Fibroblast of skin of left biceps (primary cell): Measurements from ENCODE around the gene DPP10.
"Not testable (repeated sequence)": the region's sequence is repeated elsewhere in the genome, so short reads cannot be mapped to it uniquely, and the experiment has no call there.

Experiments used
- DNase-seq, 2 experiments: peaks; one replicate each; pipeline ENCODE4 v3.0.0-alpha.2; 2013; ENCODE audit warnings: low read depth in 2 of 2

The DPP10 gene

DNA sequence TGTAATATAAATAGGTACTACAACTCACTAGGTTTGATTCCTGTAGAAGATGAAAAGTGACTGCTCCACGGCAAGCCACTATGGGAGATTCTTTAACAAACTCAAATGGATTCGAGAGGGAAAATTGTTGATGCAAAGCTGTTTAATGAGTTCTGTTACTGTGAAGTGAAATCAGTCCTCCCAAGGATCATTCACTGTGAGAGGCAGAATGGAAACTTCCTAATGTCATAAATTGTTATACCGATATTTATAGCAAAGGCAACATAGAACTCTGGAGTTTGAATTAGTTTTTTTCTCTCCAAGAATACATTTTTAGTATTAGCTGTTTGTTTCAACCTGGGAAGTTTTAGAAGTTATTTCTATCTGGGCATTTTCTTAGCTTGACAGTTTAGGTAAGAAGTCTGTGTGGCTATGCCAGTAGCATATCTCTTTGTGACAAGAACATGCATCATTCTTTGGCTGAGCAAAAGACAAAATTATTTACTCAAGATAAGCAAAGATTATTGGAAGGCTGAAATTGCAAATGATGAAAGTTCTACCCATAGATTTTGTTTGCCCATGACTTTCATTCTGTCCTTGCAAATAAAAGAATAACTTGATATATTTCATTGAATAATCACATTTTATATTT is 979.7 kb downstream of the DPP10 start:
- no peak for DNase-seq

DNA sequence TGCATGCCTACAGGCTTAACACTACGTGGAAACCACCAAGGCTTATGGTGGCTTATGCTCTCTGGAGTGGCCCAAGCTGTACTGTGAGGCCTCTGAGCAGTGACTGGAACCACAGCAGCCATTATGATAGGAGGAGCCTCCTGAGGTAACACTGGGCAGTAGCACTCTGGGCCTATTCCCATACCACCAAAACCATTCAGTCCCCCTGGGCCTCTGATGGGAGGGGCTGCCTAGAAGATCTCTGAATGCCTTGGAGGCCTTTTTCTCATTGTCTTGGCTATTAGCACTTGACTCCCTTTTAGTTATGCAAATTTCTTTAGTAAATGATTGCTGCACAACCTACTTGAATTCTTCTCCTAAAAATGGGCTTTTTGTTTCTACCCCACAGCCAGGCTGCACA is 985.0 kb downstream of the DPP10 start:
- DNase-seq: no peak

DNA sequence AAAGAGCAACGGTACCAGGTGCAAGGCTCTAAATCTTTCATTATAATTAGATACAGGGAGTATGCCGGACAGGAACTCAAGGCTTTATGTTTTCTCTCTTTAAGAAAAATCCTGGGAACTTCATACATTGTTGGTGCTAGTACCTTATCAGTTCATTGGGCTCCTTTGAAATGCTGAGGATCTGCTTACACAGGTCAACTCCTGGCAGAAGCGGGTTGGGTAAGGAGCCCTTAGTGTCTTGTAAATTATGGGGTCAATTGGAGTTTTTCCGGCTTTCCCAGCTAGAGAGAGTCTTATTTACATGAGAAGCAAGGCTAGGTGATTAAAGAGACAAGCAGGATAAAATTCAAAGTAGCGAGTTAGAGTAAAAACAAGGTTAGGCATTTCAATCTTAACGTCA is 998.3 kb downstream of the DPP10 start:
- not testable (repeated sequence) for DNase-seq

DNA sequence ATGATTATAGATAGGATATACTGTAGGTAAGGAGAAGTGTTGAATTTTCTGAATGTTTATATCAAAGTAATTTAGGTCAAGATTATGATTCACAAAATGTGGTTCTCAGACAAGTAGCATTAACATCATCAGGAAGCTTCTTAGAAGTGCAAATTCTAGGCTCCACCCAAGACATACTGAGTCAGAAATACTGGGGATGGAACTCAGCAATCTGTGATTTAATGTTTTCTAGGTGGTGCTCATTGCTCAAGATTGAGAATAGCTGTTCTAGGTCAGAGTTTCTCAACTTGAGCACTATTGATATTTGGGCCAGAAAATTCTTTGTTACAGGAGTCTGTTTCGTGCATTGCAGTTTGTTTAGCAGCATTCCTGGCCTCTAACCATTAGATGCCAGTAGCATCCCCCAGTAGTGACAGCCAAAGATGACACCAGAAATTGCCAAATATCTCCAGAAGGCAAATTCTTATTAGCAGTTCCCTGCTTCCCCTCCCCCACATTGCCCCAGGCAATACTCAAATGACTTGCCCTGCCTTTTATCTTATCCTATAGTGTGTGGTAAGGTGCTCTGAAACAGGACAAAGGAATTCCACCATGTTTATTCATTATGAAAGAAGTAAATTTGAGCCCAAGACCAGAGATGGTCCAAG is 1001.2 kb downstream of the DPP10 start:
- no peak for DNase-seq

DNA sequence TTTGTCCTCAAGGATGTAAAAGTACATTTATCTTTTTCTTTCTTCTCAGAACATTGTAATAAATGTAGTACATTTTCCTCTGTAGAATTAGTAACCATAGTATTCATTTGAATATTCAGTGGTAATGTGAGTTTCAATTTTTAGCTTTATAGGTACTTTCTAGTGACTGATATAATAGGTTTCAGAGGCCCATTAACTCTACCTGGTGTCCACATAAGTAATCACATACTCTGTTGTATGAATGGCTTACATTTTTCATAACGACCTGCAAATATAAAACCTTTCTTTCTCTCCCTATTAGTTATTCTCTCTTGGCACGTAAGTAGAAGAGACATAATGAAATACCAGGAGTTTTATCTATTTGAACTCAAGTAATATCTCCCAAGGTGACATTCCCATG is 1017.6 kb downstream of the DPP10 start:
- no peak for DNase-seq

DNA sequence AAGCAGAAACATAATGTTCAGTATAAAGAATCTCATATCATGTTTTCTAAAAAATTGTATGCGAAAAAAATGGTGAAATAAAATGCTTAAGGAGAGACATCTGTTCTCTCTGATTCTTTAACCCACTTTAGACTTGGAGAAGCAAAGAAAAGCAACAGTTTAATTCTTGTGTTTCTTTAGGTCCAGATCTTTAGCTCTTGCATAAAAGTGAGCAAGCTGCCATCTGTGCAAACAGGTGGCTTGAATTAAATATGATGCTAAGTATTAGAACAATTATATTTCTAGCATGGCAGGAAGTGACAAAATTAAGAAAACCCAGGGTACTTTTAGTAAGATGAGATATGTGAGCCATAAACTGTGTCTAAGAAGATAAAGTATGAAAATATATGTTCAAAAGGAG is 1038.3 kb downstream of the DPP10 start:
- no peak for DNase-seq

DNA sequence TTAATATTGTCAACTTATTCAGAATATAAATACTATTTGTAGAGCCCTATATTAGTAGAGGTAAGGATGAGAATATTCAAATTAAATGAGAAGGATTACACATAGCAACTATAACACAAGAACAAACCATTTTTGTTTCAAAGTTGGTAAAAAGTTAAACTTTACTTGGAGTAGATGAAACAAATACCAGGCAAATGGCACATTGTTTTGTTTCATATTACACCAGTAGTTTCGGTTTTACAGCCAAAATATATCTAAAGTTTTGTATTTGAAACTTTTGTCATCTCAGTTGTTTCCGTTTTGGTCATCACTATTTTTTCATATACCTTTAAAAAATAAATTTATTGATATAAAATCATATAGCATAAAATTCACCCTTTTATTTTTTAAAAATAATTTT is 1039.4 kb downstream of the DPP10 start:
- DNase-seq: no peak

DNA sequence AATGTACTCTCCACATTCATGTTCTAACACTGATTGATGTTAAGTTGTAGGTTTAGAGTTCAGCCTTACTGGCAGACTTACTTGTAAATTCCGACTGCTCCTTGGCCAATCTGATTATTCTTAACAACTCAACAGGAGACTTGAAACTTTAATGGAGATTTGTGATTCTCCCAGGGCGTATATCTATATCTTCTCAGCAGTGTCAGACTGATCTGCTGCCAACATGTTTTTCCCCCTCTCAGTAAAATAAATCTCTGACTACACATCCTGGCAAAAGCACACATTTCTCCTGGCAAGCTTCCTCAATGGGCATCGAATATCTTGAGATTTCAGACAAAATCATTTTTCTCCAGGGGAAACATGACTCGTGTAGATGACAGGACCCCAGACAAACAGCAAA is 1041.2 kb downstream of the DPP10 start:
- no peak for DNase-seq

DNA sequence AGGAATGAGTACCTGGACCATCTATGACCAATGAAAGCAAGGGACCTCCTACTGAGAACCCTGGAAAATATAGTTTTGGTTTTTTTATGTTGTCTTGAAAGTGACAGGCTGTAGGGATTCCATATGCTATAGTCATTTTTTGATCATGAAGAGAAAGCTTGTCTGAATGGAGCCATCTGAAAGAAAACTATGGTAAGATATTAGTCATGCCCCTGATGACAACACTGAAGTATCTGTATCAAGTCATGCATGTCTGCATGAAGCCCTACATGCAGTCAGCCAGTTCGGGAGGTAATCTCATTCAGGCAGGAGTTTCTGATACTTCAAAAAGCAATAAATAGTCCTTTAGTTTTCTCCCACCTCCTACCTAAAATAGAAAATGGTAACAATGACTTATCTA is 1042.0 kb downstream of the DPP10 start:
- no peak for DNase-seq

DNA sequence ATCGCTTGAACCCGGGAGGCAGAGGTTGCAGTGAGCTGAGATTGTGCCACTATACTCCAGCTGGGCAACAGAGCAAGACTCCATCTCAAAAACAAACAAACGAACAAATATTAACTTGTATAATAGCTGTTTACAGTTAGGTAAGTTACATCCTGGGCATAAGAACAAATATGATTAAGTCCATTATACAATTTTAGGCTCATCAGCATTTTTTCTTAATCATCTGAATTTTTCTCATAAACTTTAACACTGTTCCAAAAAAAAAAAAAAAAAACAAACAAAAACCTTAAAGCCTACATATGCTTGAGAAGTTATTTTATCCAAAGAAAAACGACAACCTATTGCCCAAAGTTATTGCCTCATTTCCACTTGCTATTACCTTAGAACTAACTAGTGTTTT is 1042.5 kb downstream of the DPP10 start:
- DNase-seq: no peak

DNA sequence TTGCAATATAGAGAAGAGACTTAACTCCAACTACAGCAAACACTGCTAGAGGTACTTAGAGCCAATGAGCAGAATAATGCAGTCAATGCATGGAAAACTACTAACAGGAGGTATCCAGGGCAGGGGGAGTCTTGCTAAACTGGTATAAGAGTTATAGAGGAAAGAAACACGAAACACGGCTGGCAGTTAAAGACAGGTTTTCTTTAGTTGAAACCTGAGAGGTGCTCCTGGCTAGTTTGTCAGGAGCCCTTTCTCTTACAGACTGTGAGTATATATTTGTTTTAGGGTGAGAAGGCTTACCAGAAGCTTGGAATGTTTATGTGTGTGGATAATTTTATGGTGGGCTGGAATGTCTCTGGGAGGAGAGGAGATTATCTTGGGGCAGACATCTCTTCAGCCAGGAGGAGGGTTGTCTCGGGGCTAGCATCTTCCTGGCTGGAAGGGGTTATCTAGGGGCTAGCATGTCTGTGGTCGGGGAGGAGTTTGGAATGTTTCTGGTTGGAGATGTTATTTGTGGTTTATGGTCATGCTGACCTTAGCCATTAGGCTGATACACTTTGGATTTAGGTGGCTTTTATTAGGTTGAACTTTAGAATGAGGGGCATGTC is 1048.8 kb downstream of the DPP10 start:
- DNase-seq: no peak

DNA sequence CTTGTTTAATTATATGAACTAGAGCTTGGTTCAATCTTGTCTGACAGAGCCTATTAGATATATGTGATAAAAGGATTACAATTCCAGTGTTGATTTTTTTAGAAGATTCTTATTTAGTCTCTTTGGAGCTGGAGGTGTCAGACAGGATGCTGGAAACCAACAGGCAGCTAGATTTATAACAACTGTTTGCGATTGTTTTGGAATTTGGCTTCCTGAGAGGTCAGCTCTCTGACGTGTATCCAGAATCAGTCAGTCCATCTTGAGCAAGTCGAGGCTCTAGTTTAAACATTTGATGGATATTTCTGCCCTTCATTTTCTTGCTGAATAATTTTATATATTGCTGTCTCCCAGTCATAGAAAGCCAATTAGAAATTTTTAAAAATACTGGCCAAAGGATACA is 1062.9 kb downstream of the DPP10 start:
- no peak for DNase-seq

DNA sequence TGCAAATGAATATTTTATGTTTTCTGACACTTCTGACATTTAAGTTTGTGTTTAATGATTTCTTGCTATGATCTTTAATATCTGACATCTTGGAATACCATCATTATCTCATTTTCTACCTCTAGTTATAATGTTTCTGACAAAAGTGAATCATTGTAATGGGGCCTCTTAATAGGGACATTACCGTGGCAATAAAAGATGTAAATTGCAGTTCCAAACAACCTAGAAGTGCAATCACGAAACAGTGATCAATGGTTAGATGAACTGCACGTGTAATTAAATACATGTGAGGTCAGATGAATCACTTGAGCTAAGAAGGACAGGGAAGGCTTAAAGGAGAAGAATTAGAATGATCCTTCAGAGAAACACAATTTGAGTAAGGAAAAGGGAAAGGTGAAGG is 1078.3 kb downstream of the DPP10 start:
- no peak for DNase-seq

DNA sequence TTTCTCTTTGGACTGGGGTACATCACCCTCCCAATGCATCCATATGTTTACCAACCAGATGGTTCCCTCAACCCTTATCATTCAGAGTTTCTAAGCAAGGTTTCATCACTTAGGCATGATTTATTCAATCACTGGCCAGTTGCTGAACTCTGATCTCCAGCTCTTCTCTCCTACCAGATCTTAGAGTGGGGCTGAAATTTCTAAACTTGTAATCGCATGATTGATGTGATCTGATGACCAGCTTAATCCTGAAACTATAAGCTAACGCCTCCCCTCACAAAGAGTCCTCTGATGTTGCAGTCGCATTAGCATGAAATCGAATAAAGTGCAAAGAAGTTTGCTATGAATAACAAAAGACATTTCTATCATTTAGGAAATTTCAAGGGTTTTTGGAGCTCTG is 1082.0 kb downstream of the DPP10 start:
- no peak for DNase-seq

DNA sequence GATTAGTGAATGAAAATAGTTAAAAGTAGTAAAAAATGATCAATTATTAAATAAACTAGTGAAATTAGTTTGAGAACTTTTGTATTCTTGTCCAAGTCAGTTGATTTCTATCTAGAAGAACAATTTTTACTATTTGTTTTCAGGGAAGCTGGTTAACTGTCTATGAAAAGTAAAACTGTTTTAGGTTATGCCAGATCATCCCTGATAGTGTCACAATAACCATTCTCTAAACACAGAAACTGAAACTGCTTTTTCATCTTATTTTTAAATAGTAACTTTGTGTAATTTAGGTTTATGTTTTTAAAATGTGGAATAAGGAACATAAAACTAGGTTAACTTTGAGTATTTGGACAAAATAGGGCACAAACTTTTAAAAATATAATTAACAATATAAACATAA is 1087.2 kb downstream of the DPP10 start:
- DNase-seq: no peak

DNA sequence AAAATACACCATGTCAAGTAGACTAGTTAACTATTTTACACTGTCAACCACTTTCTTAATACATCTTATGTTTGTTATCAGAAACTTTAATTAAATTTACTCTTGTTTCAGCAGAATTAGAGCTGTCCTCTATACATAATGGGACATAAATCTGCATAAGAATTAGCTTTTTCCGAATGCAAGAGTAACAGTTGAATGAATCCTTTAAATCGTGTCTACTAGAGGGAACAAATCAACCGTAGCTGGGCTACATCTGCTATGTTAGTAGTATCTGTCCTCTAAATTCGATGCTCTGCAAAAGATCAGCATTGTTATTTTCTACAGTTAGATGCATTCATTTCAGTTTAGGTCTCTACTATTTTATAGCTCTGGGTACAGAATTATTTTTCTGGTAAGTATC is 1090.6 kb downstream of the DPP10 start:
- DNase-seq: no peak

DNA sequence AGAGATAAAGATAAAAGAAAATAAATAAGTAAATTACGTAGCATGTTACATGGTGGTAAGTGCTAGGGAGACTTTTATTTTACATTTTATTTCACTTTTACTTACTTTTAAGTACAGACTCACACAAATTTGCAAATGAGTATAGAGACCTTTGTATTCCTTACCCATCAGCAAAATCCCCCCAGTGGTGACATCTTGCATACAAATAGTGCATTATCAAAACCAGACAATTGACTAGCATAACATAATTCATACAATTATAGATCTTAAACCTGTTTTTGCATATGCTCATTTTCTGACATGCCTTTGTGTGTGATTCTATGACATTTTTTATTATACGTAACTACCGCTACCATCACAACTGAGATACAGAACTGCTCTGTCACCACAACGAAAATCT is 1099.4 kb downstream of the DPP10 start:
- DNase-seq: no peak

DNA sequence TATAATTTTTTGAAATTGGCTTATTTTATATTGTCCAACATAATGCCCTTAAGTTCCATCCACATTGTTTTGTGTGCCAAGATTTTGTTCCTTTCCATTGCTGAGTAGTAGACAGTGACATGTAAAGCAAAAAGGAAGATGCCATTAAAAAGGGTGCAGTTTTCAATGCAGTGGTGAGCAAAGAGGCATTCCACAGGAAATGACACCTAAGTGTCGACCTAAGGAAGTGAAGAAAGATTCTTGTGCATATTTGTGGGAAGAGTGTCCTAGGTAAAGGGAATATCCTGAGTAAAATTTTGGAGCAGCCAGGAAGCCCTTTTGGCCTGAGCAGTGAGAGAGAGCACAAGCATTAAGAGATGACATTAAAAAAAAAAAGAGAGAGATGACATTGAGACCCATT is 1099.9 kb downstream of the DPP10 start:
- DNase-seq: no peak

DNA sequence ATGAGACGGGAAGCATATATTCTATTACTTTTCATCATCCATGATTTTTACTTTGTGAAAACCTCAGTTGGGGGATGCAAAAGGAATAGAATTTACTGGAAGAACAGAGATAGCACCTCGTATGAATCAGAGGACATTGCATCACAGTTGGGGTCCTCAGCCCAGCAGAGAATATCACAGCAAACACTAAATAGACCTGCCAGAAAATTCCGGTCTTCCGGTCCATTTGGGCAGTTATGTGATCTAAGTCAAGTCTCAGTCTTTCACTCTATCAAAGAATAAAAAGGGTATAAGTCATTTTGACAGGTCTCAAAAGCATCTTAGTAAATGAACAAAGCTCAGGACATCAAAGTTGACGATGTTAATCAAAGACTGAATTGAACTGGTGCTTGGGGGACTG is 1100.6 kb downstream of the DPP10 start:
- DNase-seq: no peak

DNA sequence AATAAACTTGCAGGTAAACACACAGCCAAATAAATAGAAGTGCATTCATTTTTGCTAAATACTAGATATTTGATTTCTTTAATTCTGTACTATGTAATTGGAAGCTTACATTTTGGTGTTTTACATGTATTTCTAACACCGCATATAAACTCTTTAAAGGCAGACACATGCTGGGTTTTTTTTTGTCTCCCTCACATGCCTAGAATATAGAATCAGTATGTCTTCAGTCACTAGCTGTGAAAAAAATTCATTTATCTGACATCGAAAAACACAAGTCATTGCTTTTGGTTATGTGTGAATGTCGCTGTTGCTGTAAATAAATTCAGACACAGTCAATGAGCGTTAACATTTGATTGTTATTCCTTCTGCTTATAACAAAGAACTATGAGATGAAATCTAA is 1101.0 kb downstream of the DPP10 start:
- DNase-seq: no peak

DNA sequence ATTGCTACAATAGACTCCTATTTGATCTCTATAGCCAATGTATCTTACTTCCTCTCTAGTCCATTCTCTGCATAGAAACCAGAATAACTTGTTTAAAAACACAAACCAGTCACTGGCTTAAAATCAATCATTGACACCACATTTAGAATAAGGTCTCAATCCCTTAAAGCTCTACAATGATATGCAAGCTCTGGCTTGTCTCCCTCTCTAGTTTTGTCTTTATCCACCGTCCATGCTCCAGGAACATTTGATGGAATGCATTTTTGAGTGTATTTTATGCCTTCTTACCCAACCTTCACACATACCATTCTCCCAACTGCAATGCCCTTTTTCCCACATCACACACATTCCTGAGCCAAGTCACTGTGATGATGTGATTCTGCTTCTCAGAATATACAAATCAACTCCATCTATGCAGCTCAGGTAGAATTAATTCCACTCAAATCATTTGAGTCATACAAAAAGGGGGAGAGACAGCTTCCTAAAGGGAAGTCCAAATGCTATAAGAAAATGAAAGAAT is 1107.2 kb downstream of the DPP10 start:
- DNase-seq: no peak

DNA sequence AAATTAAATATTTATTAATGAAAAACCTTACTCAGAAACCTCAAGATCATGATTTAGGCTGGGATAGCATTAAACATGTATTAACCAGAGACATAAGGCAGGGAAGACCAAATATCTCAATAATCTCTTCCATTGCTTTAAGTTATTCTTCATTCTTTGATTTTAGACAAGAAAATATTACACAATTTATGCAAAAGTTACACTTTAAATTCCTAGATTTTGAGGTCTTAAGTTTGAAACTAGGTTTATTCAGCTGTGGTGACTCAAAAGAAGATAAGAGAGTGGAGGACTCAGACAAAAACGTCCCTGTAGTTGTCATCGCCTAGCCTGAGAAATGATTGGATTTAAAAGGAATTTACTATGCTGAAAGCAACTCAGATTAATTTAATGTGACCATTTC is 1110.3 kb downstream of the DPP10 start:
- DNase-seq: no peak

DNA sequence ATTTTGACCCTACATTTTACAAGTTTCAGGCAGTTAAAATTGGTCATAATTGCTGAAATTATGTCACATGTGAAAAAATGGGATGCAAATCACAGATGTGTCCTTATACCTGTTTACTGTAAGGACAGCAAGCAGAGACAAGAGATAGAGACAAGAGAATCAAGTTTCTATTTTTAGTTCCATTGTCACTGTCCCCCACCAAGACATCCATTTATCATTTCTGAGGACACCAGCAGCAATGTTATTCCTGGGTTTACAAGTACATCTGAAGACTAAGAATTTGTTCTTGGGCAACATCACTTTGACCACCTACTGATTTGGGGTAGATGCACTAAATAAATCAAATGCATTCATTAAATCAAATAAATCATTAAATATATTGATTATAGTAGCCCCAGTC is 1111.7 kb downstream of the DPP10 start:
- no peak for DNase-seq
